Glomerular visceral epithelial cell (primary cell): ENCODE results near the gene NRXN2.

Experiments
- DNase-seq: peaks from one replicate; pipeline ENCODE4 v3.0.0-alpha.2; 2016; ENCODE audit errors: extremely low spot score

The NRXN2 gene

DNA sequence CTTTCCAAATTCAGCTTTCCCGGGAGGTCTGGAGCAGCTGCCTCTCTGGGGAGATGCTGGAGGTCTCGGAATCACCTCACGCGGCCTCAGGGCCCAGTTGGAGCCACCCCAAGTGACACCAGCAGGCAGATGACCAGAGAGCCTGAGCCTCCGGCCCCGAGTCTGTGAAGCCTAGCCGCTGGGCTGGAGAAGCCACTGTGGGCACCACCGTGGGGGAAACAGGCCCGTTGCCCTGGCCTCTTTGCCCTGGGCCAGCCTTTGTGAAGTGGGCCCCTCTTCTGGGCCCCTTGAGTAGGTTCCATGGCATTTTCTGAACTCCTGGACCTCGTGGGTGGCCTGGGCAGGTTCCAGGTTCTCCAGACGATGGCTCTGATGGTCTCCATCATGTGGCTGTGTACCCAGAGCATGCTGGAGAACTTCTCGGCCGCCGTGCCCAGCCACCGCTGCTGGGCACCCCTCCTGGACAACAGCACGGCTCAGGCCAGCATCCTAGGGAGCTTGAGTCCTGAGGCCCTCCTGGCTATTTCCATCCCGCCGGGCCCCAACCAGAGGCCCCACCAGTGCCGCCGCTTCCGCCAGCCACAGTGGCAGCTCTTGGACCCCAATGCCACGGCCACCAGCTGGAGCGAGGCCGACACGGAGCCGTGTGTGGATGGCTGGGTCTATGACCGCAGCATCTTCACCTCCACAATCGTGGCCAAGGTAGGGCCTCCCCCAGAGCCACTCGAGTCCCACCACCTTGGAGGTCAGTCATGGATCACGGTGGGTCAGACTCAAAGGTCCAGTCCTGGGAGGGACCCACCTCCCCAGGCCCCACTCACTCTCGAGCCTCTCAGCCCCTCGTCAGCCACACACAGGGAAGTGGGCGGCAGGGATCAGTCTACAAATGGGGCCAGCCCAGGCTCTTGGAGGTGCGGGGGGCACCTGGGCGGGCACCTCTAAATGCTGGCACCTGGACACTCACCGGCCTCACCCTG is 131.5 kb downstream of the NRXN2 start:
- DNase-seq = no peak

DNA sequence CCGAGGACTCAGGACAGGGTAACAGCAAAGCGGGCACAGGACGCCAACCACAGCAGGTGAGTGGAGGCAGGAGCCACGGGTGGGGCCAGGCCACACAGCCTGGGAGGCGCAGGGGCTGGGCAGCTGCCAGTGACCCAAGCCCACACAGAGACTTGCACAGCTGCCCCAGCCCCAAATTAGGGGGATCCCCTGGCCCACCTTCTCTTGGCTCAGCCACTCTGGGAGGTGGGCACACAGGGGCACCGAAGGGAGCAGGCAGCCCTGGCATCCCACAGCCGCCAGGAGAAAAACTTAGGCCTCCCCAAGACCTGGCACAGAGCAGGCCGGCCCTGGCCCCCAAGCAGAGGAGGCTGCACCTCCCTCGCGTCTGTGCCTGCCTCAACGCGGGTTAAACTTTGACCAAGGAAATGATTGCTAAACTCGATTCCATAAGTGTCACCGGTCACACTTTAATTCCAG is 132.2 kb downstream of the NRXN2 start, which contains the start of gene SLC22A12:
Gene SLC22A12 (plus strand): TSS at position 458 of the 459 bp plus-strand sequence. CDS start 337 bp downstream, outside the sequence.
- no peak for DNase-seq

DNA sequence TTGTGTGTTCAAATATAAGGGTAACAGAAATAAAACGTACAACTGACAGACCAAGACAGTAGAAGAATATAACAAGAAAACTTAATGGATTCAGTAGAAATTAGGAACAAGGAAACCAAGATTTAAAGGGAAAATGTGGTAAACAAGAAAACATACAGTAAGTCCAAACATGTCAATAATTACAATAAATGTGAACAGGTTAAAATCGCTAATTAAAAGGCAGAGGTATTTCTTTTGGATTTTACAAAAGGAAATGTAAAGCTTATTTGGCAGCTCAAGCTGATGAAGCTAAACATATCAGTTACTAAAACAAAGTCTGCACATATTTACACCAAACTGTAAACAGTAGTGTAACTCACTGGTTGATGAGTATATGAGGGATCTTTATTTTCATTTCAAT is 134.3 kb downstream of the NRXN2 start:
- DNase-seq = no peak

DNA sequence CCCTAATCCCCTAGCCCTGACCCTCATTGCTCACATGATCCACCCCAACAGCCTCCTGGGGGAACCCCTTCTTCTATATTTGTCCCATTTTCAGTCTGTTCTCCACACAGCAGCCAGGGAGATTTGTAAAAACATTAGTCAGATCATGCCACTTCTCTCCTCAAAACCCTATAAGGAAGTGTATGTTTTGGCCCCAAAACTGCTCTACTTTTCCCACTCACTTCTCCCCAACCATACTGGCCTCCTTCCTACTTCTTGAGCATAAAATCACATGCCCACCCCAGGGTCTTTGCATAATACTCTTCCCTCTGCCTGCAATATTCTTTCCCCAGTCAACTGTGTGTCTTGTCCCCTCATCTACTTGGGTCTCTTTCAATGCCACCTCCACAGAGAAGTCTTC is 136.6 kb downstream of the NRXN2 start:
- DNase-seq = no peak

DNA sequence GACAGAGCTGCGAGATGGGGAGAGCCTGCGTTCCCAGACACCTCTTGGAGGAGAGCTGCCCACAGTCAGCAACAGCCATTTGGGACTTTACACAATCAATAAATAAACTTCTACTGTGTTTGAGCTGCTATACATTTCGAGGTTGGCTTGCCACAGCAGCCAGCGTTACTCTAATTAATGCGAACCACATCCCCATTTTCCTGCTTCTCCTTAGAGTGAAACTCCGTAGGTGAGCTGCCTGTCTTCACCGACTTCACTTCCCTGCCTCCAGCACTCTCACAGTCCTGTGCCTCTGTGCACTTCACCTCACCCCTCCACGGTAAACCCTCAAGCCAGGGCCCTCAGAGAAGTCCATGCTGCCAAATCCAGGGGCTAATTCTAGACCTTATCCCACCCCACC is 137.8 kb downstream of the NRXN2 start:
- no peak for DNase-seq

DNA sequence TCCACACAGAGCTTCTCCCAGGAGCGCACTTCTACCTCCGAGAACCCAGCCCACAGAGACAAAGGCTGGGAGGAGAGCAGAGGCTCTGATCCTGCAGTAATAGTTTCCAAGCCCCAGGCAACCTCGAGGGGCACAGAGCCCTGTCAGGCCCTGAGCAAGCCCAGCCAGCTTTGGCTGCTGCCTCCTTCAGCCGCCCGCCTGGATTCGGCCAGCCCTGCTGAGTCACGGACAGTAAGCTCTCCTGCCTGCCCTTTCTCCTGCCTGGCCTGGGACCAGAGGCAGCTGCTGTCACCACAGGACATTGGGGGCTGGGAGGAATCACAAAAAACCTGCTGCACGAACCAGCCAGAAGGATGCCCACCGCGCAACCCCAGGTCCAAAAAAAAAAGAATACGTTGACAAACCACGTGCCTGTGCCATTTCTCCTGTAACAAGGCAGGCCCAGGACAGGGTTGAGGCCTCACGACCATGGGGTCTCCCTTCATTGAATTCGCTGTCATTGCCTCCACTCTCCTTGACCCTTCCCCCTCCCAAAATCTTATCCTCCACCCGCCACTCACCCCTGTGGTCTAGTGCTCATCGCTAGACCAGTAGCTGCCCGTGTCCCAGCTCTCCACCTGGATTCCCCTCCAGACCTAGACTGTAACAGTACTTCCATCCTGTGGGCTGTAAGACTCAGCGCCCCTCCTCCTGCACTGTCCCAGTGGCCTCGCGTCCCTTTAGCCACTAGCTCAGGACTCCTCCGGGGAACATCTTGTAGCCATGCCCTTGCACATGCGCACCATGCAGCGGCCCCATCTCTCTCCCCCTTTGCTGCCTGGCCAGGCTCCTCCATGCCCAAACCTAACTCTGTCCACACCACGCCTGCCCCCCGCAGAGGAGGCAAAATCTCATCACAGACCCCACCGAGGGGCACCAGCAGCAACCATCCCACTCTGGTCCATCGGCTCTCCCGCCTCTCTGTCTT is 139.4 kb downstream of the NRXN2 start:
- no peak for DNase-seq

DNA sequence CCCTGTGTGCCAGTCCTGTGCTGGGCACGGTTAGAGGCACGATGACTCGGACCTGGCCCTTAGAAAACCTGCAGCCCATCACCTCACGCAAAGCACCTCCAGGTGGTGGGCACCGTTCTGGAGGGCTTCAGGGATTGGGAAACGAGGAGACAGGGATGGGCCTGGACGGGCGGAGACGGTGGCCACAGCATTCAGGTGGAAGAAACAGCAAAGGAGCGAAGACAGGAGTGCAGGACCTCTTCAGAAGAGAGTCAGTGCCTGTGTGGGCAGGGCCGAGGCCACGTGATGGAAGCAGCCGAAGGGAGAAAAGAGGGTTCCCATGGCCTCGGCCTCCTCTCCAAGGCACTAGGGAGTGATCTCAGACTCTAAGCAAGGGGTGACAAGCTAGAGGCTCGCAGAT is 140.1 kb downstream of the NRXN2 start:
- no peak for DNase-seq

DNA sequence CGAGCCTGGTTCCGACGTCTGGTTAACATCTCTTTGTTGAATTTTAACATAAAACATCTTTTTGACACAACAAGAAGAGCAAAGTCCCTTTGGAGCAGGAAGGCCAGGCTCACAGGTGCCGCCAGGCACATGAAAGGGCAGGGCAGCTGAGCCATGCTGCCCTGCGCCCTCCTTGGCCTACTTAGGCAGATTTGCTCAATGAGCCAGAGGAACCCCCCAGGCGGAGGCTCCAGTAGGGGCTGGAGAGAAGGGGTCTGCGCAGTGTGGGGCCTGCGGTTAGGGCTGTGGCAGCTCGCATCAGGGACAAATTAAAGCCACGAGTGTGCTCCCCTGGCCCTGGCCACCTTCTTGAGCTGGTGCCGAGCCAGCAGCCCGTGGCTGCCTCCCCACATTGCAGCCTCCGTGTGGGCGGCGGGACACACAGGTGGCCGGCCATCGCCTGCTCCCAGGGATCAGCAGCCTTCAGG is 141.9 kb downstream of the NRXN2 start:
- DNase-seq = no peak

DNA sequence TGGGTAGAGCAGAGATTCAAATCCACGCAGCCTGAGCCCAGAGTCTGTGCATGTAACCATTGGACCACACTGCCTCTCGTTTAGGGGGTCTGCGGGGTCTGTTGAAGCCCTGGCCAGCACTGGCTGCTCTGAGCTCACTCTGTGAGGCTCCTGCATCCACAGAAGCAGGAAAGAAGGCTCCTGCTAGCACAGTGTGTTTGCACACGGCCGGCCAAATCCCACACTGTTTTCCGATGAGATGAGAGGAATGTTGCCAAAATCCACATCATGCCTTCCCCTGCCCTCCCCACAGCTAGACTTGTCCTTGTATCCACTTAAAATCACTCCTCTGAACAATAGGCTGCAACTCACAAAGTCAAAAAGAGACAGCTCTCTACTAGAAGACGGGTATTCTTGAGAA is 142.6 kb downstream of the NRXN2 start:
- DNase-seq = no peak

DNA sequence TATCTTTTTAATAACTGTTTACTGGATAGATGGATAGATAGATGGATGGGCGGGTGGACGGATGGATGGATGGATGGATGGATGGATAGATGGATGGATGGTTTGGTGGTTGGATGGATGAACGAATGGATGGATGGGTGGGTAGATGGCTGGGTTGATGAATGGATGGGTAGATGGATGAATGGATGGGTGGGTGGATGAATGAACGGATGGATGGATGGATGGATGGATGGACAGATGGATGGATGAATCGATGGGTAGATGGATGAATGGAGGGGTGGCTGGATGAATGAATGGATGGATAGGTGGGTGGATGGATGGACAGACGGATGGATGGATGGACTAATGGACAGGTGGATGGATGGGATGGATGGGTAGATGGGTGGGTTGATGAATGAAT is 145.8 kb downstream of the NRXN2 start:
- no peak for DNase-seq

DNA sequence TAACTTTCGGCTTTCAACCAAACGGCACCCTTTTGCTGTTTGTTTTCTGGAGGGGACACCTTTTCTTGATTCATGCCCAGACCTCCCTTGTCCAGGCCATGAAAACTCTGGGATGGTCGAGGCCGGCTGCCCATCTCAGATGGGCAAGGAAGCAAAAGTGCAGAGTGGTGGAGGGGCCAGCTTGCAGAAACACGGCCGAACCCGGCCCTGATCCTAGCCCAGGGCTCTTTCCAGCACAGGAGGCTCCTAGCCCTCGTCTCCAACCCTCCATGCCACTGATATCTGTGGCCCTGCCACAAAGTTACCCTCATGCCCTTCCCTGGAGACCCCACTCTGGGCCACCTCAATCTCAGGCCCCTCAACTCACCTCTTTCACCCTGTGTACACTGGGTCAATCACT is 150.9 kb downstream of the NRXN2 start:
- no peak for DNase-seq

DNA sequence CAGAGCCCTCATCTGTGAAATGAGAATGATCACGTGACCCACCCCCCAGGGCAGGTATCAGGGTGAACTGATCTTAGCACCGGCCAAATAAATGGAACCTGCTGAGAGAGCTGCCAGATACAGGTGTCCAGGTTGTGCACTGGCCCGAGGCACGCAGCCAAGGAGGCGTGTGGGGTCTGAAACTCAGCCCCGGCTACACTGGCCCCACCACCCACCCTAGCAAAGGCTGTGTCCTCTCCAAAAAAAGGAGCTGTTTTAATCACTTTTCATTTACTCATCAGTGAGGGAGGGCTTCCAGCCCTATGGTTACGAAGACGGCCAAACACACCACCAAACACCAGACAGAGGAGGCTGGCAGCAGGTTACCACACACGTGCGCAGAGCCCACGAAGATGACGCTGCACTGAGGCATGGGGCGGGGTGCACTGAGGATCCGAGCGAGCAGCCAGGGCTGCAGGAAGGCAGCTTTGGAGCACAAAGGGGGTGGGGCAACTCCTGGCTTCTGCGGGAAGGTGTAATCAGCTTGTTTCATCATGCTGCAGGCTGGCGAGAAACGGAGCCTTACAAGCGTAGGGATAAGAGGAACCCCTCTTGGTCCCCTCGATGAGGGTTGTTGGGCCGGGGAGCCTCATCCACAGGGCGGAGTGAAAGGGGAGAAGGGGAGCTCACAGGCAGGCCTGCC is 151.4 kb downstream of the NRXN2 start:
- no peak for DNase-seq

DNA sequence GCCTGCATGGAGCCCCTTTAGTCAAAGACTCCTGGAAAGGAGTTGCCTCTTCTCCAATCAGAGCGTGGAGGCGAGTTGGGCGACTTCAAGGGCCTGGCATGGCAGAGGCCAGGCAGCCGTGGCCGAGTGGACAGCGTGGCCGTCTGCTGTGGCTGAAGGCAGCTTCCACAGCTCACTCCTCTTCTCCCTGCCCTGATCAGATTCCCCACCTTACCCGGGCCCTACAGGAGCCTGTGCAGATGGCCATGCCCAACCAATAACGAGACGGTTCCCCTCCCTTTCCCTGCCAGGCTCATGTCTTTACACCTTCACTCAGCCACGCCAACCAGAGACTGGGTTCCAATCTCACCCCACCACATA is 152.0 kb downstream of the NRXN2 start:
- no peak for DNase-seq

DNA sequence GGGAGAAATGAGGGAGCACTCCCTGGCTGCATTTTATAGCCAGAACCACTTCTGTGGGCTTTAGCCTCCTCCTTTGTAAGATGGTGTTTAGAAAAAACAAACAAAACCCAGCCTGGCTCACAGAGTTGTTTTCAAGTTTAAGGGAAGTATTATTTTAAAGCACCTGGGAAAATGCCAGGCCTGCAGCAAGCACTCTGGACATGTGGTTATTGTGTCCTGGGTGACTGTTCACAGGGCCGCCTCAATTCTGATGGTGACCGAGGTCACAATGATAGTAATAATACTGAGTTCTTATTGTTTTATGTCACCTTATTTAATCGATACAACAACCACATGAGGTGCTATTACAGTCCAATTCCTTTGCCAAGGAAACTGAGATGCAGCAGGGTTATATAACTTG is 152.7 kb downstream of the NRXN2 start:
- DNase-seq = no peak

DNA sequence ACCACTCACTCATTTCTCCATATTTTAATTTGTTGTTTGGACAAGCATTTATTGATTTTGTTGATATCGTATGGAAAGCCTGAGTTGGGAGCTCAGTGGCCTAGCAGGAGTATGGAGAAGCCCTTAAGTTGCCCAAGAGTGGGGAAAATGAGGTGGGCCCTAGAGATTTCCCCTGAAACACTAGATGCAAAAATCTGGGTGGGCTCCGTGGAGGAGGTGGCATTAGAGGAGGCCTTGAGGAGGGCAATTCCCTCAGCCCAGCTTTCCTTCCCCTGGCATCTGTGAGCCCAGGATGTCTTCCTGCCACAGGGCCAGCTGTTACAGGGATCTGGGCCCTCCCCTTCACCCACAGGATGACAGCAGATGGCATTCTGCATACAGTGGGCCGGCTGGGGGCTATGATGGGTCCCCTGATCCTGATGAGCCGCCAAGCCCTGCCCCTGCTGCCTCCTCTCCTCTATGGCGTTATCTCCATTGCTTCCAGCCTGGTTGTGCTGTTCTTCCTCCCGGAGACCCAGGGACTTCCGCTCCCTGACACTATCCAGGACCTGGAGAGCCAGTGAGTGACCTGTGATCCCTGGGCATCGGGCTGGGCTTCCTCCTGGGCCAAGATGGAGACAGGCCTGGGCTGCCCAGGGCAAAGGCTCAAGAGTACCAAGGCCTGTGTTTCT is 153.6 kb downstream of the NRXN2 start:
- DNase-seq = no peak

DNA sequence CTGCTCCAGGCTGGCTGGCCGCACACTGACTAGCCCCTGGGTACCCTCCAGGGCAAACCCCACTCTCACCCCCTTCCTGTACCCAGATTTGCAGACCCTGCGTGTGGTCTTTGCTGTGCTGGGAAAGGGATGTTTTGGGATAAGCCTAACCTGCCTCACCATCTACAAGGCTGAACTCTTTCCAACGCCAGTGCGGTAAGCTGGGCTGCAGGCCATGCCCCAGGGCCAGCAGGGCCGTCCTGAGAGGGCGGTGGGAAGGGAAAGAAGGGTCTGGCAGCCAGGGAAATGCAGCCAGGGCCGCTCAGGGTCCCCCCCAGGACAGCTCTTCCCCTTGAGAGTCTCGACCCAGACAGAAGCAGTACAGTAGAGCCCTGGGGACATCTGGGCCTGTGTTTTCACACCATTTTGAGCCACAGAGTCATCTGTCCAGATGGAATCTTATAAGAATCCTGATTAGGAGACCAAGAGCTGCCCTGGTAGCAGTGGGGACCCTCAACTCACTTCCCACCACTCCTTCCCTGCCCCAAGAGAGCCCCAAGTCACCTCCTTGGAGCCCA is 154.3 kb downstream of the NRXN2 start:
- DNase-seq = no peak

DNA sequence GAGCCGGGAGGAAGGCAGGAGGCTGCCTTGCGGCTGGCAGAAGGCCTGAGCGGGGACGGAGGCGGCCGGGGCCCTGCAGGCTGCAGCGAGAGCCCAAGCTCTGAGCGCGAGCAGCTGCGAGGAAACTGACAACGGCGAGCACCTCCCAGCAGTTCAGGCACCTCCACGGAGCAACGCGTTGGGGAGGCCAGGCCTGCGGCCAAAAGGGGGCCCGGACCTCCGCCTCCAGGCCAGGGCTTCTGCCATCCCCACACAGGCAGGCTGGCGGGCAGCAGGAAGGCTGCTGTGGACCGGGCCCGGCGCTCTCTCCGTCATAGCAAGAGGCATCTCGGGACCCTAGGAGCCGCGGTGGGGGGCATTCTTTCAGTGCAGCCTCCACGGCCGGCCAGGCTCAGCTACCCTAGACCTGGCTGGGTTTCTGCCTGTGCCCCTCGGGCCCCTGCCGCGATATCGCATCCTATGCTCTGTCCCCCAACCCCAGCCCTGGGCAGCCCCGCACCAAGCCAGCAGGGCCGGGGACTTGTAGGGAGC is 154.9 kb downstream of the NRXN2 start:
- no peak for DNase-seq

DNA sequence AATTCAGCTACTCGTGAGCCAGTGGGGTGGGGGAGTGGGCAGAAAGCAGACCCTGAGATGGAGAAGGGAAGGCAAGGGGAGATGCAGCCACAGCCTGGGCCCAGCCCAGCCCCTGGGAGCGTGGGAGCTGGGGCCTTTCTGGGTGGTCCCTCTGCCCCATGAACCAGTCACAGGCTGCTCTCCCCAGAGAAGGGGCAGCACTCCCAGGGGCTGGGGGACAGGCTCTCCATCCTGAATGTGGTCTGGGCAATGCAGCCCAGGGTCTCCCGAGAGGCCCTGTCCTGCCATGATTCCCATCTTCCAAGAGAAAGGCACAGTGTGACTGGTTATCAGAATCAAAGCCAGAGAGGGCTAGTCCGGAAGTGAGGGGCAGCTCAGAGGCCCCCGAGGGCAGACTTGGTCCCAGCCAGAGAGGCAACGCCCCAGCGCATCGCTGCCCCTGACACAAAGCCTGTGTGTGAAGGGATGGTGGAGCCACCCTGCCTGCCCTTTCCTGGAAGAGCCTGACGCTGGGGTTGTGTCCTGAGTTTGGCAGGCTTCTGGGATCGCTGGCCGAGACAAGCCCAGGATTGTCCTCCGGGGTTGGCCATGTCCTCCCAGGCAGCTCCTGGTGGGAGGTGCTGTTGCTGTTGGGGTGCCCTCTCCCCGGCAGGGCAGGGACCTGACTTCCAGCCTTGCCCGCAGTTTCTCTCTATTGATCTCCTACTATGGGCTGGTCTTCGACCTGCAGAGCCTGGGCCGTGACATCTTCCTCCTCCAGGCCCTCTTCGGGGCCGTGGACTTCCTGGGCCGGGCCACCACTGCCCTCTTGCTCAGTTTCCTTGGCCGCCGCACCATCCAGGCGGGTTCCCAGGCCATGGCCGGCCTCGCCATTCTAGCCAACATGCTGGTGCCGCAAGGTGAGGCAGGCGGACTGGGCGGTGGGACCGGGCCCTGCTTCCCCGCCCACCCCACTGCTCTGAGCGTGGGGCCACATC is 155.8 kb downstream of the NRXN2 start:
- no peak for DNase-seq
